ENCODE results near the gene MXRA8. TPM values are rescaled to one million over a fixed set of nuclear protein-coding genes. Genes with fewer than 3 reads are reported as not detected.

The MXRA8 gene
- total and polyA plus RNA-seq, 9 of the 15 experiments (the other 6 are each of a cell fraction or from before 2014, with no cell fraction given): 0.66 to 11.3 (median 6.3) TPM

- no peak for TF ChIP-seq MGA (IDR thresholded peaks at IDR 0.05)
- no peak for TF ChIP-seq MCM2 (IDR thresholded peaks at IDR 0.05; ENCODE audit: low read depth)
- TF ChIP-seq NR1H2 (CRISPR knock-in tag; IDR thresholded peaks at IDR 0.05): peak; percentile 79; the same call in 1 of the 2 replicates
- TF ChIP-seq ZC3H11A (IDR thresholded peaks at IDR 0.05; ENCODE audit: low read depth, low read length): peak; percentile 56; the same call in 1 of the 2 replicates
- peak; percentile 96 for TF ChIP-seq RBM22 (IDR thresholded peaks at IDR 0.05; ENCODE audit: low read depth, low read length, poor library complexity, severe bottlenecking)
- TF ChIP-seq PURB (CRISPR knock-in tag; IDR thresholded peaks at IDR 0.05; ENCODE audit: low read depth): no peak
- TF ChIP-seq MECOM (CRISPR knock-in tag; IDR thresholded peaks at IDR 0.05): no peak
- peak; percentile 28 for TF ChIP-seq ZNF511 (CRISPR knock-in tag; IDR thresholded peaks at IDR 0.05)
- peak; percentile 99 for TF ChIP-seq FIP1L1 (IDR thresholded peaks at IDR 0.05; ENCODE audit: low read depth, low read length, poor library complexity, severe bottlenecking)
- TF ChIP-seq RNF219 (CRISPR knock-in tag; IDR thresholded peaks at IDR 0.05): no peak
- TF ChIP-seq RFX5 (IDR thresholded peaks at IDR 0.05; ENCODE audit: low read depth, low read length): 0 out of 2 replicates have a peak, but pooled peaks have one; percentile 49
- TF ChIP-seq ZNF143 (CRISPR knock-in tag; IDR thresholded peaks at IDR 0.05): peak; percentile 98
- TF ChIP-seq TEAD4 (IDR thresholded peaks at IDR 0.05; ENCODE audit: low read length): peak; percentile 57; the same call in 1 of the 2 replicates
- TF ChIP-seq TEAD4 (CRISPR knock-in tag; IDR thresholded peaks at IDR 0.05; ENCODE audit: borderline replicate concordance): no peak
Measured at GRCh38 chr1:1374929-1375662, 16.7 kb upstream of the MXRA8 start, which contains the start of gene AURKAIP1 (continued).
